Tongue (tissue), 2 donors: ENCODE results near the gene KLKB1. TPM values are rescaled to one million over a fixed set of nuclear protein-coding genes. Genes with fewer than 3 reads are reported as not detected.
"Not testable (repeated sequence)": the region's sequence is repeated elsewhere in the genome, so short reads cannot be mapped to it uniquely, and the experiment has no call there.

Experiments used
- DNase-seq: peaks from one replicate; pipeline ENCODE4 v3.0.0-alpha.2; 2015
- total RNA-seq: library from RNA; depleted of rRNA; stranded (reverse); fragments of >200 nt; gene quantifications from one replicate; pipeline ENCODE4 v1.2.3, GENCODE V29; 2014

KLKB1 gene
- total RNA-seq, 1 donor from 2014 or later: 1.2 TPM

DNA sequence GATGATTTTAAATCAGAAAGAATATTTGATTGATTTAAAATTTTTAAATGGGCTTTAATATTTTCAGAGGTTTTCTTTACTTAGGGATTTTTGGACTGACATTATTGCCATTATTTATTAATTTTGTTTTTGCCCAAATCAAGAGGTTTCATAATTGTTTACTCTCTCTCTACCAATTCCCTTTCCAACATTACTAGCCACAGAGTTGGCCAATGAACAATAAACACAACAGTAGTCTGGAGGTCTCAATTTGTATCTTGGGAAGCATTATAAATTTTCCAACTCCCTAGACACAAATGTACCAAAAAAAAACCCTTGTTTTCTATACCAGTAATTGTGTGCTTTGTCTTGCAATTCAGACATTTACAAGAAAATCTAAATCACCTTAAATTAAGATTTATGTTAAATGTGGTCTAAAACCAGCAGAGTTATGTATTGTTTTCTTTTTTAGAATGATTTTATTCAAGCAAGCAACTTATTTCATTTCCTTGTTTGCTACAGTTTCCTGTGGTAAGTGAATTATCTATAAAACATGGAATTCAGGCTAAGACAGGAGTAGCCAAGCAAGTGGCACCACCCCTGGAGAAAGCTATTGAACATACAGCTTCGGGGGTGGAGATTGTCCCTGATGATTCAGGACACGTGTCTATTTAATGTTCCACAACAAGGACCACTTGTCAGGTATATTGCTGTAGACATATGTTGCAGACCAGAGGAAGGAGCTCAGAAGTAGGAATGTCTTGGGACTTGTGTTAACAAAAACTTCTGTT is 622 bp downstream of the KLKB1 start:
- no peak for DNase-seq

DNA sequence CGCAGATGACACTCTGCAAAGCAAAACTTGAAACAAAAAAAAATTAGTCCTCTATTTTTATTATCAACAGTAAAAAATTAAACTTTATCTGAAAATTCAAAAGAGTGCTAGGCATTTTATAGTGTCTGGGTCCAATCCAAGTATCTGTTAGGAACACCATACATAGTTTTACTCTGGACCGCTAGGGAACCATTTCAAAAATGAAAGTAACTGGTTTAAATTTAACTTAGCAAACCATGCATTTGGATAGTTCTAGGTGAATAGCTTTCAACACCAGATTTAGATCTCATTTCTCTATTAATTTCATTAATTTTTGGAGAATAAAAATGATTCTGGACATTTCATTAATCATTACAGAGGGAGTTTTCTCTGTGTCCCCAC is 1.2 kb downstream of the KLKB1 start:
- DNase-seq: no peak

DNA sequence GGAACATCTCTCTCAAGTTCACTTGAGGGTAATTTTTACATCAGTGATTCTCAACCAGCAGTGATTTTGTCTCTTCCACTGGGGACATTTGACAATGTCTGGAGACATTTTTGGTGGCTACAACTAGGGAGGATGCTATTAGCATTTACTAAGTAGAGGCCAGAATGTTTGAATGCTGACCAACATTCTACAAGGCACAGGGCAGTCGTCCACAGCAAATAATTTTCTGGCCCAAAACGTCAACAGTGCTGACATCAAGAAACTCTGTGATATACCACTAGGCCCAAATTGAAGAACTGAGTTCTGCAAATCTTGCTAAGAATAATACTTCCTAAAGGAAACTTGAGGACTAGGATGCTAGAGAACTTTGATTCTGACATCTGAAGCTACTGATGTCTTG is 7.1 kb downstream of the KLKB1 start:
- no peak for DNase-seq

DNA sequence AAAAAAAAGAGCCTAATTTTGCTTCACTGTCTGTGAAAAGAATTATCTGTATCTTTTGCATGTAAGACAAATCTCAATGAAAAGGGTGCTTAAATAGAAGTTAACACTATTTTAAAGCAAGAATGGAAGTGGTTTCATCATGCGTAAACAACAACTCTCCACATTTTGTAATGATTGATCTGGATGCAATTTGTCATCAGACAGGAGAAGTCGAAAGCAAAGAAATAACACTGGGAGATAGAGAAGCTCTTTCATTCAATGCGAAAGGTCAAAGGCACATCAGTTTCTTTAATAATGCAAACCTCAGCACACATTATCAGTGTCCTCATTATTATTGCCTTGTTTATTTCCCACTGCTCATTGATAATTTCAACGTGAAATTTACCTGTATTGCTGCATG is 8.8 kb downstream of the KLKB1 start:
- no peak for DNase-seq

DNA sequence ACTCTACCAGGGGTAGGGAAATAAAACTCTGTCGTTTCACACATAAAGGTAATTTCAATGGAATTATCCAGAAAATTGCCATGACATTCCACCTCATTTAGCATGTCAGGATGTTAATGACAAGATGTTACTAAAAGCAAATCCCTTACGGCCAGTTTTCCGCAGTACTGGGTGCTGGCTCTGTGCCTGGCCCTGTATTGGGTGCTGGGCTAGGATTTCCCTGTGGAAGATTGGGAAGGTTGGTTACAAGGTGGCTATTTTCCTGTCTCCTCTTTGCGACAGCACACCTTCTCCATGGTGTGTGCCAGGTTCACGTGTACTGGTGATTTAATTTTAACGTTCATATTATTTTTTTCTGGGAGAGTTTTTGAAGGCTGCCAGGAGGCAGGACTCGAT is 13.1 kb downstream of the KLKB1 start:
- DNase-seq: no peak

DNA sequence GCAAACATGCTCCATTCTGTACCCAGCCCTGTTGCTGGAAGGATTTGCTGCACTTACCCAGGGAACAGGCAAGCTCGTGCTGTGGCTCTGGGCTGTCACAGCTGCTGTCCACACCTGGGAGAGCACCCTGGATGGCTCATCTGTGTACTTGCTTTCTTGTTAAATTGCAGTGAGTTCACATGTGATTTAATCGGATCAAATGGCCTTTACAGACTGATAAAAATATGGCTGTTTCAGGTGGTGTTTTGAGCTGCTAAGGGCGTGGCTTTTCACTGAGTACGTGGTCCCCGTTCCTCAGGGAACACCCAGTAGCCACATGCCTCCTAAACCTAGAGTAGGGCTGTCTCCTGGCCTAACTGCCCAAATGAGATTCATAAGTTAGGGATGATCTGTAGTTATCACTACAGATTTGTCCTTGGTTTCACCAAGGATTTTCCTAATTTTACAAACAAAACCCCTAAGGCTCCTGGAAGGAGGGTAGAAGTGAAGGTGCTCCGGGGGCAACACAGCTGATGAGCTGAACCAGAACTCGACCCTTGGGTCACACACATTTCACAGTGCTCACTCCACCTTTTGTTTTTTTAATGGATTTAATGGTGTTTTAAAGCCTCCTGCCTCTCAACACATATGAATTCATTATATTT is 13.7 kb downstream of the KLKB1 start:
- no peak for DNase-seq

DNA sequence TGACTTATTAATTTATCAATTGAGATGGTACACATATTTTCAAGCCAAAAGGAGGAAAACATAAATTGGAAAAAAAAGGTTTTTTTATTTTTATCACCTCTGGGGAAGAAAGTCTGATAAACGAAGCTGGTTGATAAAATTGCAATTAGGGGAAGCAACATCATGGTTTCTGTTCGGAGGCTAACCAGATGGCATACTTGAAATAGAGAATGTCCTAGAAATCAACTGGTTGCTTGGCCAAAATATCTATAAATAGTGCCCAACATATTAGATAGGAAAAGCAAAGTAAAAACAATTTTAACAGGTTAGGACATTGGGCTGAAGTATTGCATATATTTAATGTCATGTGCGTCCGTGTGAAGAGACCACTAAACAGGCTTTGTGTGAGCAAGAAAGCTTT is 14.3 kb downstream of the KLKB1 start:
- DNase-seq: no peak

DNA sequence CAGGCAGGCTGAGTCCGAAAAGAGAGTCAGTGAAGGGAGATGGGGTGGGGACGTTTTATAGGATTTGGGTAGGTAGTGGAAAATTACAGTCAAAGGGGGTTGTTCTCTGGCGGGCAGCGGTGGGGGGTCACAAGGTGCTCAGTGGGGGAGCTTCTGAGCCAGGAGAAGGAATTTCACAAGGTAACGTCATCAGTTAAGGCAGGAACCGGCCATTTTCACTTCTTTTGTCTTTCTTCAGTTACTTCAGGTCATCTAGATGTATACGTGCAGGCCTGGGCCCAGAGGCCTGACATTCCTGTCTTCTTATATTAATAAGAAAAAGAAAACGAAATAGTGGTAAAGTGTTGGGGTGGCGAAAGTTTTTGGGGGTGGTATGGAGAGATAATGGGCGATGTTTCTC is 14.7 kb downstream of the KLKB1 start:
- DNase-seq: not testable (repeated sequence)

DNA sequence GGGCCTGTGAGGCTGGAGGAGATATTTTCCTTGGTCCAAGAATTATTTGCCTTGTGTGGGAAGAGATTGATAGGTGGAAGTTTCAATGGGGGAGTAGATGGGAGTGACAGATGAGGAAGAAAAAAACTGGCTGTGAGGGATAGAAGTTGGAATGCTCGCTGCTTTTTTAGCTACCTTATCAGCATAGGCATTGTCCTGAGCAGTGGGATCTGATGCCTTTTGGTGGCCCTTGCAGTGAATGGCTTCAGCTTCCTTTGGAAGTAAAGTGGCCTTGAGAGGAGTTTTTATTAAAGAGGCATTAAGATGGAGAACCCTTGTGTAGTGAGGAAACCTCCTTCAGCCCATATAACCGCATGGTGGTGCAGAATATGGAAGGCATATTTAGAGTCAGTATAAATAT is 16.0 kb downstream of the KLKB1 start:
- DNase-seq: no peak

DNA sequence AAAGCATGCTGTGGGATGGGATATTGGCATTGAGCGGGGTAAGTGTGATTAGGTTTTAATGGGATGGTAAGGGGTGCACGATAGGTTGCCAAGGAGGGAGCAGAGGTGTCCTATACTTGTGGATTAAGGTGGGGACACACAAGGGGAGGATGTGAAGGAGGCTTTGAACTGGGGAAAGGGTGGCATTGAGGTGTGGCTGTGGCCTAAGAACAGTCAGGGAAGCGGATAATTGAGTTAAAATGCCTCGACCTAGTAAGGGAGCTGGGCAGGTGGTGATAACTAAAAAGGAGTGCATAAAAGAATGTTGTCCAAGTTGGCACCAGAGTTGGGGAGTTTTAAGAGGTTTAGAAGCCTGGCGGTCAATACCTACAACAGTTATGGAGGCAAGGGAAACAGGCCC is 17.5 kb downstream of the KLKB1 start:
- no peak for DNase-seq

DNA sequence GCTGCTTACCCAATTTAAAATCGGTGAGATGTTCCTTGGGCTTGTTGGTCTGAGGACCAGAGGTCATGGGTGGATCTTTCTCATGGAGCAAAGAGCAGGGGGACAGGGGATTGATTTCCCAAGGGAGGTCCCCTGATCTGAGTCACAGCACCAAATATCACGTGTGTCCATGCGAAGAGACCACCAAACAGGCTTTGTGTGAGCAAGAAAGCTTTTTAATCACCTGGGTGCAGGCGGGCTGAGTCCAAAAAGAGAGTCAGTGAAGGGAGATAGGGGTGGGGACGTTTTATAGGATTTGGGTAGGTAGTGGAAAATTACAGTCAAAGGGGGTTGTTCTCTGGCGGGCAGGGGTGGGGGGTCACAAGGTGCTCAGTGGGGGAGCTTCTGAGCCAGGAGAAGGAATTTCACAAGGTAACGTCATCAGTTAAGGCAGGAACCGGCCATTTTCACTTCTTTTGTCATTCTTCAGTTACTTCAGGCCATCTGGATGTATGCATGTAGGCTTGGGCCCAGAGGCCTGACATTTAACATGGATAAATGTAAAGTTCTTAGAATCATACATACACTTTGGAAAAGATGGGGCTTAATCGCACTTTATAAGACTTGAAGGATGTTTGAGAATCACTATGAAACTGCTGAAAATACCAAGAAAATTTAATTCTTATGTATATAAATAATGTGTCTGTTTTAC is 19.9 kb downstream of the KLKB1 start:
- not testable (repeated sequence) for DNase-seq

DNA sequence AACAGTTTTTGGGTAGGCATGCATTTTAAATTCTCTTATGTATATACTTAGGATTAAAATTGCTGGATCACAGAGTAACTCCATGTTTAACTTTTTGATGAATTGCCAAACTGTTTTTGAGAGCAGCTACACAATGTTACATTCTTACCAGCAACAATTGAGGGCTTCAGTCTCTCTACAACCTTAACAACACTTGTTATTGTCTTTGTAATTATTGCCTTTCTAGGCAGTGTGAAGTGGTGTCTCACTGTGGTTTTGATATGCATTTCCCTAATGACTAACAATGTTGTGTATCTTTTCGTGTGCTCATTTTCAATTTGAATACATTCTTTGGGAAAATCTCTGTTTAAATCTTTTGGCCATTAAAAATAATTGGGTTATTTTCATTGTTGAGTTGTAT is 21.3 kb downstream of the KLKB1 start:
- DNase-seq: no peak

DNA sequence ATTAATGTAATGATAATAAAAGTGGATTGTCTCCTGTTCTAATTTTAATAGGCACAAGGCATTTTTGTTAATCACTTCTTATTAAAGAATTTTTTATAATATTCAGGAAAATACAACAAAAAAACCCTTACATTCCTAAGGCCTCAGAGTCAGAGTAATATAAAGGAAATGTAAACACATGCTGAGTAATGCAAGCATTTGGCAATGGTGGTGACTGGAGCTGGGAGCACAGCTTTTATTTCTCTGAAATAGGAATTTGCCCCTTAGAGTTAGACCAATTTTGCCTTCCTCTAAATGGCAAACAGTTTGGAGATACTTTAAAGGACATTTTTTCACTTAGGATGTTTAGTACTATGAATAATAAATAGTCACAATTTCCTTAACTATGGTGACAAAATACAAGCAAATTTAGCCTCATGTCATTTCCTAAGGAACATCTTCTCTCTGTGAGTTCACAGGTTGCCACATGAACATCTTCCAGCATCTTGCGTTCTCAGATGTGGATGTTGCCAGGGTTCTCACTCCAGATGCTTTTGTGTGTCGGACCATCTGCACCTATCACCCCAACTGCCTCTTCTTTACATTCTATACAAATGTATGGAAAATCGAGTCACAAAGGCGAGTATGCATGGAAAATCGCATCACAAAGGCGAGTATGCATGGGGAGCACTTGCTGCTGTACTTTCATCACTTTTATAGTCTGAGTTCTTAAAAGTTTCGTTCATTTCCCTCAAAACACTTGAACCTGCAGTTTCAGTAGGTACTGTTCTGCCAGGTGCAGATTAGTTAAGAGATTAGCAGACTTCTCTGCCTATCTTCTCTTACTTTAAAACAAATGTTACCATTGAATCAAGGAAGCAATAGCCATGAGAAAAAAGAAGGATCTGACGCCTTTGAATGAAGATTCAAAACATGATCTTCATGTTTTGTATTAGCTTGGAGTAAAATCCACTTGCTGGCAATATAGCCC is 22.8 kb downstream of the KLKB1 start:
- DNase-seq: no peak

DNA sequence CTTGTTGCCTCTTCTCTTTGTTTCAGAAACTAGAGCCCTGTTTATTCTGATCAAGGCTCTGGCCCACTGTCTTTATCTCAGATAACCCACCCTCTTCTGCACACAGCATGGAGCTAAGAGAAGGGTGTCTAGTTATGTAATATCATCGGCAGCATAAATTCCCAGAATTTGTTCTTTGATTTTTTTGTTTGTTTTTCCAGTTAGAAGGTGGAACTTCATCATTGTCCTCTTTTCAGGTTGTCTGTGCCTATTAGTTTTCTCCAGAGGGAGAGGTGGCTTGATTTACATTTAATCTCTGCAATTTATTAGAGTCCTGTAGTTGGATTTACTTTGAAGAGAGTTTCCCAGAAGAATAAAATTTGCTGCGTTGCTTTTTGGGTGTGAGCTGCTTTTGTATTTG is 23.5 kb downstream of the KLKB1 start:
- DNase-seq: no peak

DNA sequence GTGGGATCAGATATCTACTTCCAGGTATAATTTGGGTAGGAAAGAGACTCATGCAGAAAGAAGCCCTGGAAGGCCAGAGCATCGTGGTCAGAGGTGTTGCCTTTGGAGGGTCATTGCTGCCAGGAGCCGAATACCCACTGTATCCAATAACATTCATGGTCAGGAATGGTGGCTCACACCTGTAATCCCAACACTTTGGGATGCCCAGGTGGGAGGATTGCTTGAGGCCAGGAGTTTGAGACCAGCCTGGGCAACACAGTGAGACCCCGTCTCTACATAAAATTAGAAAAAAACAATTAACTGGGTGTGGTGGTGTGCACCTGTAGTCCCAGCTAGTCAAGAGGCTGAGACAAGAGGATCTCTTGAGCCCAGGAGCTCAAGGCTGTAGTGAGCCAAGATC is 27.8 kb downstream of the KLKB1 start:
- no peak for DNase-seq

DNA sequence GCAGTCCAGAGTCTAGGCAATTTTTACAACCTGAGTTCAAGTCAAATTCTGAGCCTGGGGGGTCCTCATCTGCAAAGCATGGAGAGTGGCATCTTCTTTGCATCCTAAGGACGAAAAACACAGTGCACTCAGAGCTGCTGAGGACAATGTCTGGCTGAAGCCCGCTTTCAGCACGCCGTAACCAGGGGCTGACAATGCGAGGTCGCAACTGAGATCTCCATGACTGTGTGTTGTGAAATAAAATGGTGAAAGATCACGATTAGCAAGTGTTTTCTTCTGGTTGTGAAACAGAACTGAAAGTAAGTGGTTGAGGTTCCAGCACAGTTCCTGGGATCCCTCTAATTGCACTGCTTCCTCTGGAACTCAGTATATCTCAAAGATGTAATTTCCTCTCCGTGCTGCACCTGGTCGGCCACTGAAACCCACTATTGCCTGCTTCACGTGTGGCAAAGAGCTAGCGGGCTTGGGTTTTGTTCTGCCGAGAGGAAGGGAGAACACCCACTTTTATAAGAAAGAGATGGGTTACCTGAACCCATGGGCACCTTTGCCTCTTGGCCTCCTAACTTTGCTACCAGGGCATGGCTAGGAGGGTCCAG is 31.0 kb downstream of the KLKB1 start:
- DNase-seq: no peak

DNA sequence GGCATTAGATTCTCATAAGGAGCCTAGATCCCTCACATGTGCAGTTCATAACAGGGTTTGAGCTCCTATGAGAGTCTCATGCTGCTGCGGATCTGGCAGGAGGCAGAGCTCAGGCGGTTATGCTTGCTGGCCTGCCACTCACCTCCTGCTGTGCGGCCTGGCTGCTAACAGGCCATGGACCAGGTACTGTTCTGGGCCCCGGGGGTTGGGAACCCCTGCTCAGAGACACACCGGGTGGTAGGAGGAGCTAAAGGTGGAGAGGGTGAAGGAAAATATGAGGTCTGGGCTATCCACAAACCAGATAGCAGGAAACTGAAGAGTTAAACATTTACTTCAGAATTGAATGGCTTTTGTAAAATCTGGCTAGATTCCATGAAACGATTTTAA is 32.8 kb downstream of the KLKB1 start:
- no peak for DNase-seq

DNA sequence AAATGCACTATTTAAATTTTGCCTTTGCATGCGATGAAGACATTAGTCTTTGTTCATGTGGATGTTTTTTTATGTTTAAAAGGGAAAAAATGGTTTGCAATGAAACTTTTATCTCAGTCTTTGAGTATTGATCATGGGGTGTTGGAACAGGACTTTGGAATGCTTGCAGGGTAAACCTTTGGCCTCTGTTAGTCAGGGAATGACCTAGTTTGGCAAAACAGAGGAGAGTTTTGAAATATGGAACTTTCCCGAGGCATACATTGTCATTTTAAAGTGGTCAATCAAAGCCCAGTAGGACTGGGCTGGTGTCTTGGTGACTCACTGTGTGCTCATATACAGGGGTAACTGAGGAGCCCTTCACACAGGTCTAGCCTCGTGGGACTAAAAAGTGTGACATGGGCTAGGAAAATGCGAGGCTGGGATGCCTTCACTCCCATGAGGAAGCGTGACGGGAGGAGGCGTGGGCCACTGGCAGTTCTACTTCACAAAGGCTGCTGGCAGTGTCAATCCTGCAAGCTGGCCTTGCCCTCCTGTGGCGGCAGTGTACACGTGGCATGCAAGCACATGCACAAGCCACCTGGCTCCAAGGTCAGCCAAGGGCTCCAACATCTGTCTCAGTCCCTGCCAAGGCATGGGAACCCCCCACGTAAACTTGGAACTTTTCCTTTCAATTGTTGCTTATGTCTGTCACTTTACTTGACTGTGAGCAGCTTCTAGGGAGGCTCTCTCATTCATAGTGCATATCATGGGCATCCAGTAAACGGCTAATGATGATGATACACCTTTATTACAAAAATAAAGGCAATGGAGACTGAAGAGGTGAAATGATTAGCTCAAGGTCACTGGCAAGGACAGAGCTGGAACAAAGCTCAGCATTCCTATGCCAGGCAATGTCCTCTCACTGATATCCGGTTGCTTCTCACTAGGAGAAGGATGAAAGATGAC is 33.5 kb downstream of the KLKB1 start:
- DNase-seq: peak; percentile 7

DNA sequence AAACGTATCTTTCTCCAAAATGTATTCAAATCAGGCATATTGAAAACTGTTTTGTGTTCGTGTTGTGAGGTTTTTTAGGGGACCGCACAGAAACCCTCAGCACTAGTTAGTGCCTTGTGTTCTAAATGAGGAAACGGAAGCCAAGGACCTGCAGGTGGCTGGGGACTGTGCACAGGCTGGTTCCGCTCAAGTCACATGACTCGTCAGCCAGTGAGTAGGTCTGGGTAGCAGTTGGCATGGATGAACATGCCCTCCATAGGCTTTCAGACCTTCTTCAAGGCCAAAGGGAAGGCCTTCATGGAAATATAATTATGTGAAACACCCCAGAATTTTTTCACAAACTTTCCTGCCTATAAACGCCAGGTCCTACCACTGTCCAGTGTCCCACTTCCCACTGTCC is 37.4 kb downstream of the KLKB1 start:
- DNase-seq: no peak

DNA sequence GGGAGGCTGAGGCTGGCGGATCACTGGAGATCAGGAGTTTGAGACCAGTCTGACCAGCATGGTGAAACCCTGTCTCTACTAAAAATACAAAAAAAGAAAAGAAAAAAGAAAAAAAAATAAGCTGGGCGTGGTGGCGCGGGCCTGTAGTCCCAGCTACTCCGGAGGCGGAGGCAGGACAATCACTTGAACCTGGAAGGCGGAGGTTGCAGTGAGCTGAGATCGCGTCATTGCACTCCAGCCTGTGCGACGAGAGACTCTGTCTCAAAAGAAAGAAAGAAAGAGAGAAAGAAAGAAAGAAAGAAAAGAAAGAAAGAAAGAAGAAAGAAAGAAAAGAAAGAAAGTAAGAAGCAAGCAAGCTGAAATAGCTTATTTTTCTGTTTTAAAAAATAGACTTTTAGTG is 37.9 kb downstream of the KLKB1 start:
- not testable (repeated sequence) for DNase-seq
